ENCODE results near the gene KLHL25. TPM values are rescaled to one million over a fixed set of nuclear protein-coding genes. Genes with fewer than 3 reads are reported as not detected.
A peak's percentile ranks its signal among the peaks of the same experiment; 100 is the strongest.

Gene KLHL25
- total RNA-seq, 1 experiment from 2014 or later = 17.9 TPM

GRCh38 chr15:85762039-85762755 lies 32.5 kb downstream of the KLHL25 start:
- no peak for DNase-seq (ENCODE audit: low spot score)

GRCh38 chr15:85761635-85762034 lies 33.1 kb downstream of the KLHL25 start:
- no peak for DNase-seq (ENCODE audit: low spot score)

GRCh38 chr15:85760531-85761371 lies 34.0 kb downstream of the KLHL25 start:
- DNase-seq (ENCODE audit: low spot score) = no peak

- no peak for DNase-seq (ENCODE audit: low spot score)
Measured at GRCh38 chr15:85760049-85760448, 34.7 kb downstream of the KLHL25 start.

- no peak for DNase-seq (ENCODE audit: low spot score)
Measured at GRCh38 chr15:85759376-85759775, 35.3 kb downstream of the KLHL25 start.

- DNase-seq (ENCODE audit: low spot score) = no peak
Measured at GRCh38 chr15:85758655-85758978, 36.1 kb downstream of the KLHL25 start.

GRCh38 chr15:85757939-85758654 lies 36.6 kb downstream of the KLHL25 start:
- DNase-seq (ENCODE audit: low spot score) = no peak

GRCh38 chr15:85757073-85757938 lies 37.4 kb downstream of the KLHL25 start:
- no peak for DNase-seq (ENCODE audit: low spot score)

GRCh38 chr15:85756411-85757072 lies 38.2 kb downstream of the KLHL25 start:
- no peak for DNase-seq (ENCODE audit: low spot score)

- no peak for DNase-seq (ENCODE audit: low spot score)
Measured at GRCh38 chr15:85755942-85756341, 38.8 kb downstream of the KLHL25 start.

GRCh38 chr15:85755471-85755870 lies 39.3 kb downstream of the KLHL25 start:
- no peak for DNase-seq (ENCODE audit: low spot score)

- DNase-seq (ENCODE audit: low spot score) = no peak
Measured at GRCh38 chr15:85754989-85755388, 39.7 kb downstream of the KLHL25 start.

GRCh38 chr15:85753791-85754452 lies 40.8 kb downstream of the KLHL25 start:
- no peak for DNase-seq (ENCODE audit: low spot score)

- no peak for DNase-seq (ENCODE audit: low spot score)
Measured at GRCh38 chr15:85753261-85753660, 41.5 kb downstream of the KLHL25 start.

- DNase-seq (ENCODE audit: low spot score) = peak; percentile 51
Measured at GRCh38 chr15:85752491-85752961, 42.2 kb downstream of the KLHL25 start.

- no peak for DNase-seq (ENCODE audit: low spot score)
Measured at GRCh38 chr15:85752124-85752475, 42.6 kb downstream of the KLHL25 start.

- no peak for DNase-seq (ENCODE audit: low spot score)
Measured at GRCh38 chr15:85751291-85752123, 43.2 kb downstream of the KLHL25 start.

GRCh38 chr15:85750319-85751290 lies 44.1 kb downstream of the KLHL25 start:
- DNase-seq (ENCODE audit: low spot score) = no peak

Data from HT-29 (cell line).